ENCODE data around the gene SLIT3.

- TF ChIP-seq NRF1 (conservative IDR thresholded peaks at IDR 0.05; ENCODE audit: low read depth, low read length) (no peak), FOXM1 (IDR thresholded peaks at IDR 0.05; ENCODE audit: low read depth, low read length) (no peak), MTA2 (IDR thresholded peaks at IDR 0.05; ENCODE audit: low read depth) (no peak), CTCF (IDR thresholded peaks at IDR 0.05 in 2 of 3, conservative IDR thresholded peaks at IDR 0.05 in 1 of 3; ENCODE audit: control insufficient read depth in 2 of 3, extremely low read depth in 1 of 3, insufficient read depth in 1 of 3, low read depth in 3 of 3, low read length in 3 of 3) (no peak), RAD21 (IDR thresholded peaks at IDR 0.05; ENCODE audit: insufficient read depth, low read depth, low read length) (no peak), MTA3 (IDR thresholded peaks at IDR 0.05; ENCODE audit: borderline replicate concordance, low read length) (no peak), NFIC (IDR thresholded peaks at IDR 0.05; ENCODE audit: low read depth, low read length) (no peak), ZSCAN29 (IDR thresholded peaks at IDR 0.05) (no peak)
These were observed 530.9 kb downstream of the SLIT3 start for GRCh38 chr5:168770036-168770498.
